Measurements from ENCODE around the gene TRIM45. TPM values are rescaled to one million over a fixed set of nuclear protein-coding genes. Genes with fewer than 3 reads are reported as not detected.

Gene TRIM45
- total and polyA plus RNA-seq, 2 donors (not counting 1 experiment from before 2014, with no cell fraction given), result 0.64 to 2.5 TPM

GRCh38 chr1:117166076-117166475, 44.5 kb upstream of the TRIM45 start:
- Histone ChIP-seq H3K27ac (ENCODE audit: low read length in 2 of 2) (no peak overlapping the region), H3K4me3 (ENCODE audit: control extremely low read depth in 1 of 5, extremely low read depth in 1 of 5, insufficient read depth in 1 of 5, low read depth in 2 of 5, low read length in 4 of 5) (no peak overlapping the region), H3K27me3 (replicated peaks in 1 of 4; ENCODE audit: control extremely low read depth in 1 of 4, control insufficient read depth in 3 of 4, insufficient read depth in 4 of 4, low read length in 3 of 4) (peaks cover 0 to 6% (median 1%) of the 10 kb centered on the region in 4 experiments), H3K9me3 (ENCODE audit: control extremely low read depth in 1 of 3, control insufficient read depth in 2 of 3, insufficient read depth in 1 of 3, low read length in 2 of 3) (peaks cover 0 to 1% (median 0%) of the 10 kb centered on the region in 3 donors), H4K20me1 (ENCODE audit: control insufficient read depth, insufficient read depth, low read length, poor library complexity, severe bottlenecking) (no peaks in the 10 kb centered on the region), H3K79me2 (ENCODE audit: control insufficient read depth, insufficient read depth, low read length) (no peaks in the 10 kb centered on the region), H3K36me3 (replicated peaks in 1 of 2; ENCODE audit: control extremely low read depth in 1 of 2, control insufficient read depth in 1 of 2, extremely low read depth in 1 of 2, insufficient read depth in 2 of 2, low read length in 1 of 2) (no peaks in the 10 kb centered on the region), H2AFZ (ENCODE audit: insufficient read depth, low read depth, low read length, poor library complexity, severe bottlenecking) (no peak overlapping the region), H3K4me1 (ENCODE audit: control insufficient read depth in 2 of 2, insufficient read depth in 2 of 2, low read length in 2 of 2) (no peaks in the 10 kb centered on the region), H3K9ac (ENCODE audit: low read length) (no peak overlapping the region), H3K4me2 (replicated peaks; ENCODE audit: low read depth, low read length, poor library complexity, severe bottlenecking) (no peak overlapping the region)
- H3K27me3 Mint-ChIP-seq, result peaks cover 24% of the 10 kb centered on the region
- H3K9me3 Mint-ChIP-seq (ENCODE audit: insufficient read depth), result no peaks in the 10 kb centered on the region
- CTCF ChIA-PET, result no interaction called here
- WGBS (ENCODE audit: insufficient coverage), result no CpG with 5 or more reads among the region's 2 CpGs
- DNase-seq (no peak), ATAC-seq (ENCODE audit: low read depth) (no peak)
- POLR2A ChIA-PET, result no interaction called here
- intact Hi-C loops (cut with micrococcal nuclease), result no loop called here
- no peak for TF ChIP-seq EZH2 (IDR thresholded peaks at IDR 0.05; ENCODE audit: borderline replicate concordance, insufficient read depth, low read depth, low read length, poor library complexity, severe bottlenecking)
- no peak for TF ChIP-seq CTCF (IDR thresholded peaks at IDR 0.05)
- H3K4me1 Mint-ChIP-seq, result no peaks in the 10 kb centered on the region
- no peak overlapping the region for H3K27ac Mint-ChIP-seq
- H3K4me3 Mint-ChIP-seq, result no peak overlapping the region

- Mint-ChIP-seq H3K4me1 (no peaks in the 10 kb centered on the region), H3K9me3 (ENCODE audit: insufficient read depth) (no peaks in the 10 kb centered on the region), H3K27me3 (peaks cover 35% of the 10 kb centered on the region), H3K27ac (no peak overlapping the region), H3K4me3 (no peak overlapping the region)
- Histone ChIP-seq H2AFZ (ENCODE audit: insufficient read depth, low read depth, low read length, poor library complexity, severe bottlenecking) (no peak overlapping the region), H3K79me2 (ENCODE audit: control insufficient read depth, insufficient read depth, low read length) (no peaks in the 10 kb centered on the region), H3K9me3 (ENCODE audit: control extremely low read depth in 1 of 3, control insufficient read depth in 2 of 3, insufficient read depth in 1 of 3, low read length in 2 of 3) (peaks cover 0 to 1% (median 0%) of the 10 kb centered on the region in 3 donors), H3K4me3 (ENCODE audit: control extremely low read depth in 1 of 5, extremely low read depth in 1 of 5, insufficient read depth in 1 of 5, low read depth in 2 of 5, low read length in 4 of 5) (no peak overlapping the region), H3K27me3 (replicated peaks in 1 of 4; ENCODE audit: control extremely low read depth in 1 of 4, control insufficient read depth in 3 of 4, insufficient read depth in 4 of 4, low read length in 3 of 4) (peaks cover 0 to 6% (median 1%) of the 10 kb centered on the region in 4 experiments), H4K20me1 (ENCODE audit: control insufficient read depth, insufficient read depth, low read length, poor library complexity, severe bottlenecking) (no peaks in the 10 kb centered on the region), H3K36me3 (replicated peaks in 1 of 2; ENCODE audit: control extremely low read depth in 1 of 2, control insufficient read depth in 1 of 2, extremely low read depth in 1 of 2, insufficient read depth in 2 of 2, low read length in 1 of 2) (no peaks in the 10 kb centered on the region), H3K9ac (ENCODE audit: low read length) (no peak overlapping the region), H3K27ac (ENCODE audit: low read length in 2 of 2) (no peak overlapping the region), H3K4me2 (replicated peaks; ENCODE audit: low read depth, low read length, poor library complexity, severe bottlenecking) (no peak overlapping the region), H3K4me1 (ENCODE audit: control insufficient read depth in 2 of 2, insufficient read depth in 2 of 2, low read length in 2 of 2) (no peaks in the 10 kb centered on the region)
- TF ChIP-seq CTCF (IDR thresholded peaks at IDR 0.05), result no peak
- TF ChIP-seq EZH2 (IDR thresholded peaks at IDR 0.05; ENCODE audit: borderline replicate concordance, insufficient read depth, low read depth, low read length, poor library complexity, severe bottlenecking), result no peak
- WGBS (ENCODE audit: insufficient coverage), result 100% methylated on average over 3 of the region's 4 CpGs
- intact Hi-C loops (cut with micrococcal nuclease), result no loop called here
- ATAC-seq (ENCODE audit: low read depth) (no peak), DNase-seq (no peak)
- ChIA-PET CTCF (no interaction called here), POLR2A (no interaction called here)
Measured at GRCh38 chr1:117164209-117164608, 42.7 kb upstream of the TRIM45 start.
